Karpas-422 (cell line): Measurements from ENCODE around the gene APAF1. TPM values are rescaled to one million over a fixed set of nuclear protein-coding genes. Genes with fewer than 3 reads are reported as not detected.
"Not testable (repeated sequence)": the region's sequence is repeated elsewhere in the genome, so short reads cannot be mapped to it uniquely, and the experiment has no call there.

ENCODE experiments used
- DNase-seq: peaks from one replicate; pipeline ENCODE4 v3.0.0-alpha.2; 2015
- H2AFZ ChIP-seq: fragments of 200-600 bp; sonication (generic); 2 replicates; pipeline ENCODE4 v1.6.1; 2014; ENCODE audit warnings: antibody characterized with exemption, low read length, mixed read lengths
- H3K27ac ChIP-seq: fragments of 200-600 bp; sonication (generic); 2 replicates; pipeline ENCODE4 v1.5.1; 2014; ENCODE audit warnings: mild to moderate bottlenecking, low read length, moderate library complexity
- H3K27me3 ChIP-seq: fragments of 200-600 bp; sonication (generic); 2 replicates; pipeline ENCODE4 v1.6.1; 2014; ENCODE audit warnings: low read length, mixed read lengths
- H3K36me3 ChIP-seq: fragments of 200-600 bp; sonication (generic); 2 replicates; pipeline ENCODE4 v1.6.1; 2014; ENCODE audit warnings: low read length, mixed read lengths; ENCODE audit not compliant: insufficient read depth
- H3K4me1 ChIP-seq: fragments of 200-600 bp; sonication (generic); 2 replicates; pipeline ENCODE4 v1.6.1; 2014; ENCODE audit warnings: mild to moderate bottlenecking, low read length, mixed read lengths
- H3K4me2 ChIP-seq: fragments of 200-600 bp; sonication (generic); 2 replicates; pipeline ENCODE4 v1.6.1; 2014; ENCODE audit warnings: low read length, low read depth, mild to moderate bottlenecking; ENCODE audit not compliant: poor library complexity, severe bottlenecking
- H3K4me3 ChIP-seq: fragments of 200-600 bp; sonication (generic); 2 replicates; pipeline ENCODE4 v1.5.1; 2014; ENCODE audit warnings: mild to moderate bottlenecking, antibody characterized with exemption, low read length, mixed read lengths
- H3K79me2 ChIP-seq: fragments of 200-600 bp; sonication (generic); 2 replicates; pipeline ENCODE4 v1.6.1; 2014; ENCODE audit warnings: mild to moderate bottlenecking, low read length, mixed read lengths
- H3K9ac ChIP-seq: fragments of 200-600 bp; sonication (generic); 2 replicates; pipeline ENCODE4 v1.6.0; 2014; ENCODE audit warnings: low read length
- H3K9me2 ChIP-seq: fragments of 200-600 bp; sonication (generic), shearing (Covaris generic); replicated peaks from 2 replicates; pipeline ENCODE4 v1.6.0; 2014; ENCODE audit warnings: mild to moderate bottlenecking, low read length, moderate library complexity; ENCODE audit not compliant: insufficient read depth
- H3K9me3 ChIP-seq: fragments of 300-700, 200-600 bp; sonication (generic); 2 replicates; pipeline ENCODE4 v1.6.1; 2014; ENCODE audit warnings: low read length, mixed read lengths
- H4K20me1 ChIP-seq: fragments of 200-600 bp; sonication (generic); 2 replicates; pipeline ENCODE4 v1.6.1; 2014; ENCODE audit warnings: mild to moderate bottlenecking, antibody characterized with exemption, low read length, low read depth; ENCODE audit not compliant: insufficient read depth
- total RNA-seq: library from RNA; depleted of rRNA; stranded (reverse); fragments of >200 nt; shearing (Covaris generic); gene quantifications from 2 replicates; pipeline ENCODE4 v1.2.3, GENCODE V29; 2014; ENCODE audit warnings: low replicate concordance

Gene APAF1
- total RNA-seq, 1 experiment from 2014 or later, result 63.3 TPM

GRCh38 chr12:98748463-98748862, 103.4 kb downstream of the APAF1 start:
- no peaks in the 10 kb centered on the region for H4K20me1 ChIP-seq
- no peaks in the 10 kb centered on the region for H3K9me2 ChIP-seq
- H3K79me2 ChIP-seq, result no peaks in the 10 kb centered on the region
- no peaks in the 10 kb centered on the region for H3K36me3 ChIP-seq
- no peak overlapping the region for H2AFZ ChIP-seq
- no peak overlapping the region for H3K4me3 ChIP-seq
- no peak overlapping the region for H3K9ac ChIP-seq
- no peak overlapping the region for H3K4me2 ChIP-seq
- DNase-seq, result no peak
- H3K27ac ChIP-seq, result no peak overlapping the region
- H3K27me3 ChIP-seq, result no peaks in the 10 kb centered on the region
- peaks cover 13% of the 10 kb centered on the region for H3K4me1 ChIP-seq
- H3K9me3 ChIP-seq, result no peaks in the 10 kb centered on the region

- H2AFZ ChIP-seq, result no peak overlapping the region
- H3K4me2 ChIP-seq, result no peak overlapping the region
- no peak overlapping the region for H3K27ac ChIP-seq
- H4K20me1 ChIP-seq, result no peaks in the 10 kb centered on the region
- no peaks in the 10 kb centered on the region for H3K27me3 ChIP-seq
- H3K4me1 ChIP-seq, result peaks cover 8% of the 10 kb centered on the region
- DNase-seq, result no peak
- no peaks in the 10 kb centered on the region for H3K79me2 ChIP-seq
- no peaks in the 10 kb centered on the region for H3K9me2 ChIP-seq
- H3K4me3 ChIP-seq, result no peak overlapping the region
- no peak overlapping the region for H3K9ac ChIP-seq
- no peaks in the 10 kb centered on the region for H3K9me3 ChIP-seq
- H3K36me3 ChIP-seq, result no peaks in the 10 kb centered on the region
Measured at GRCh38 chr12:98750511-98750910, 105.4 kb downstream of the APAF1 start.

GRCh38 chr12:98751580-98752115, 106.6 kb downstream of the APAF1 start:
- Histone ChIP-seq H3K79me2 (no peaks in the 10 kb centered on the region), H3K9me2 (no peaks in the 10 kb centered on the region), H3K4me3 (no peak overlapping the region), H3K27ac (no peak overlapping the region), H3K9me3 (no peaks in the 10 kb centered on the region), H3K9ac (no peak overlapping the region), H3K4me1 (no peaks in the 10 kb centered on the region; the same call in 1 of the 2 replicates), H3K27me3 (no peaks in the 10 kb centered on the region), H3K4me2 (no peak overlapping the region), H3K36me3 (no peaks in the 10 kb centered on the region), H2AFZ (no peak overlapping the region), H4K20me1 (no peaks in the 10 kb centered on the region)
- DNase-seq, result no peak

- Histone ChIP-seq H3K27me3 (no peaks in the 10 kb centered on the region), H2AFZ (no peak overlapping the region), H3K9me2 (no peaks in the 10 kb centered on the region), H3K4me2 (no peak overlapping the region), H3K27ac (no peak overlapping the region), H3K36me3 (no peaks in the 10 kb centered on the region), H3K79me2 (no peaks in the 10 kb centered on the region), H3K4me3 (no peak overlapping the region), H3K9me3 (no peaks in the 10 kb centered on the region), H3K4me1 (peaks cover 8% of the 10 kb centered on the region), H4K20me1 (no peaks in the 10 kb centered on the region), H3K9ac (no peak overlapping the region)
- DNase-seq, result no peak
Measured at GRCh38 chr12:98752726-98753125, 107.6 kb downstream of the APAF1 start.

- no peaks in the 10 kb centered on the region for H3K9me2 ChIP-seq
- H2AFZ ChIP-seq, result no peak overlapping the region
- H3K36me3 ChIP-seq, result no peaks in the 10 kb centered on the region
- no peaks in the 10 kb centered on the region for H3K9me3 ChIP-seq
- peaks cover 8% of the 10 kb centered on the region for H3K4me1 ChIP-seq
- H3K27ac ChIP-seq, result no peak overlapping the region
- H3K79me2 ChIP-seq, result no peaks in the 10 kb centered on the region
- H3K9ac ChIP-seq, result no peak overlapping the region
- no peak overlapping the region for H3K4me2 ChIP-seq
- no peak for DNase-seq
- H3K27me3 ChIP-seq, result no peaks in the 10 kb centered on the region
- H4K20me1 ChIP-seq, result no peaks in the 10 kb centered on the region
- H3K4me3 ChIP-seq, result no peak overlapping the region
Measured at GRCh38 chr12:98754095-98754494, 109.0 kb downstream of the APAF1 start.

GRCh38 chr12:98755855-98756254, 110.8 kb downstream of the APAF1 start:
- DNase-seq, H3K9me3 ChIP-seq, H4K20me1 ChIP-seq, H2AFZ ChIP-seq, H3K4me2 ChIP-seq, H3K9ac ChIP-seq, H3K27ac ChIP-seq, H3K36me3 ChIP-seq, H3K79me2 ChIP-seq, H3K9me2 ChIP-seq, H3K27me3 ChIP-seq, H3K4me3 ChIP-seq, H3K4me1 ChIP-seq: not testable (repeated sequence)

- H2AFZ ChIP-seq, result no peak overlapping the region
- H3K4me1 ChIP-seq, result peaks cover 8% of the 10 kb centered on the region
- H3K9me3 ChIP-seq, result no peaks in the 10 kb centered on the region
- no peaks in the 10 kb centered on the region for H3K36me3 ChIP-seq
- peak; percentile 61 for DNase-seq
- no peaks in the 10 kb centered on the region for H3K27me3 ChIP-seq
- H4K20me1 ChIP-seq, result no peaks in the 10 kb centered on the region
- peak overlapping the region; percentile 4 for H3K4me2 ChIP-seq
- H3K9ac ChIP-seq, result no peak overlapping the region
- H3K79me2 ChIP-seq, result no peaks in the 10 kb centered on the region
- H3K9me2 ChIP-seq, result no peaks in the 10 kb centered on the region
- H3K27ac ChIP-seq, result no peak overlapping the region
- no peak overlapping the region for H3K4me3 ChIP-seq
Measured at GRCh38 chr12:98757455-98757854, 112.4 kb downstream of the APAF1 start.

- H2AFZ ChIP-seq, result no peak overlapping the region
- H3K9me3 ChIP-seq, result no peaks in the 10 kb centered on the region
- no peak for DNase-seq
Measured at GRCh38 chr12:98758331-98758730, 113.2 kb downstream of the APAF1 start.

GRCh38 chr12:98763656-98764055, 118.6 kb downstream of the APAF1 start:
- Histone ChIP-seq H3K4me1 (no peaks in the 10 kb centered on the region), H3K9me2 (no peaks in the 10 kb centered on the region), H3K4me3 (no peak overlapping the region), H3K9me3 (no peaks in the 10 kb centered on the region), H3K27me3 (no peaks in the 10 kb centered on the region), H3K9ac (no peak overlapping the region), H2AFZ (no peak overlapping the region), H3K27ac (no peak overlapping the region), H3K36me3 (no peaks in the 10 kb centered on the region), H3K4me2 (no peak overlapping the region), H4K20me1 (no peaks in the 10 kb centered on the region), H3K79me2 (no peaks in the 10 kb centered on the region)
- no peak for DNase-seq

More at GRCh38 chr12:98758331-98758730, 113.2 kb downstream of the APAF1 start:
- H3K27ac ChIP-seq, result no peak overlapping the region
- no peaks in the 10 kb centered on the region for H3K36me3 ChIP-seq
- H3K4me3 ChIP-seq, result no peak overlapping the region
- no peaks in the 10 kb centered on the region for H3K9me2 ChIP-seq
- no peak overlapping the region for H3K9ac ChIP-seq
- H3K27me3 ChIP-seq, result no peaks in the 10 kb centered on the region
- no peak overlapping the region for H3K4me2 ChIP-seq
- peaks cover 8% of the 10 kb centered on the region for H3K4me1 ChIP-seq
- H4K20me1 ChIP-seq, result no peaks in the 10 kb centered on the region
- H3K79me2 ChIP-seq, result no peaks in the 10 kb centered on the region
